WI38 (cell line): Measurements from ENCODE around the gene XYLT1.
A peak's percentile ranks its signal among the peaks of the same experiment; 100 is the strongest.

Experiments used
- H3K4me3 ChIP-seq: 2 replicates; pipeline ENCODE4 v1.5.1; 2011; ENCODE audit warnings: low read depth, mild to moderate bottlenecking, control low read depth, low read length
- CTCF ChIP-seq: IDR thresholded peaks from 2 replicates; pipeline ENCODE4 v1.5.1; 2012; ENCODE audit warnings: low read depth, mild to moderate bottlenecking, control low read depth, low read length

The XYLT1 gene

GRCh38 chr16:17196526-17196925 lies 274.2 kb downstream of the XYLT1 start:
- no peak for TF ChIP-seq CTCF
- no peak overlapping the region for H3K4me3 ChIP-seq

- no peak overlapping the region for H3K4me3 ChIP-seq
- peak; percentile 79 for TF ChIP-seq CTCF
Measured at GRCh38 chr16:17194190-17194780, 276.5 kb downstream of the XYLT1 start.

GRCh38 chr16:17193566-17194100 lies 277.1 kb downstream of the XYLT1 start:
- H3K4me3 ChIP-seq, result no peak overlapping the region
- TF ChIP-seq CTCF, result no peak

GRCh38 chr16:17184026-17184425 lies 286.7 kb downstream of the XYLT1 start:
- H3K4me3 ChIP-seq, result no peak overlapping the region
- no peak for TF ChIP-seq CTCF

GRCh38 chr16:17177959-17178905 lies 292.5 kb downstream of the XYLT1 start:
- no peak for TF ChIP-seq CTCF
- H3K4me3 ChIP-seq, result no peak overlapping the region

- TF ChIP-seq CTCF, result no peak
- no peak overlapping the region for H3K4me3 ChIP-seq
Measured at GRCh38 chr16:17177242-17177958, 293.4 kb downstream of the XYLT1 start.
